AG09309 (cell line): ENCODE data around the gene DDX28.
"Not testable (repeated sequence)": the region's sequence is repeated elsewhere in the genome, so short reads cannot be mapped to it uniquely, and the experiment has no call there.

ENCODE experiments used
- DNase-seq: peaks from one replicate; pipeline ENCODE4 v3.0.0-alpha.2; 2010; ENCODE audit warnings: low read depth
- H3K4me3 ChIP-seq: 2 replicates; pipeline ENCODE4 v1.5.1; 2011; ENCODE audit warnings: mild to moderate bottlenecking, low read depth, low read length, moderate library complexity; ENCODE audit not compliant: control insufficient read depth
- TF ChIP-seq, protein P1 (sequence below): IDR thresholded peaks from 2 replicates; pipeline ENCODE4 v1.5.1; 2011; ENCODE audit warnings: mild to moderate bottlenecking, low read depth, low read length, inconsistent platforms; ENCODE audit not compliant: insufficient read depth, control insufficient read depth; ENCODE audit errors: missing control alignments

The DDX28 gene

DNA sequence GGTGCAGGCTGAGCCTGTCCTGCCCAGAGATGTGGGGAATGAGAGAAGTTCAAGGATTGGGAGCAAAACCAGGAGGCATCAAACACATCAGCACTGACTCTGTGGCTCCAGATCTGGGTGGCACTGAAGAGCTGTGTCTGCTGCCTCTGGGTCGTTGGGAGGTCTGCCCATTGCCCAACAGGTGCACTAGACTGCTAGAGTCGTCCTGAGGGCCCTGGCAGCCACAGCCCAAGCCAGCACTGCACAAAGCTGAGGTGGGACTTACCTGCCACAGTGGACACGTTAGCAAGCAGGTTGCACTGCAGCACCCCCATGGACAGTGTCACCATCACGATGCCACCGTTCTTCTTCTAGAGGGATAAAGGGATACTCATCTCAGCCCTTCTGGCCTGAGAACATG is 46.0 kb downstream of the DDX28 start:
- H3K4me3 ChIP-seq: no peak overlapping the region
- no peak for DNase-seq
- TF ChIP-seq, protein P1, sequence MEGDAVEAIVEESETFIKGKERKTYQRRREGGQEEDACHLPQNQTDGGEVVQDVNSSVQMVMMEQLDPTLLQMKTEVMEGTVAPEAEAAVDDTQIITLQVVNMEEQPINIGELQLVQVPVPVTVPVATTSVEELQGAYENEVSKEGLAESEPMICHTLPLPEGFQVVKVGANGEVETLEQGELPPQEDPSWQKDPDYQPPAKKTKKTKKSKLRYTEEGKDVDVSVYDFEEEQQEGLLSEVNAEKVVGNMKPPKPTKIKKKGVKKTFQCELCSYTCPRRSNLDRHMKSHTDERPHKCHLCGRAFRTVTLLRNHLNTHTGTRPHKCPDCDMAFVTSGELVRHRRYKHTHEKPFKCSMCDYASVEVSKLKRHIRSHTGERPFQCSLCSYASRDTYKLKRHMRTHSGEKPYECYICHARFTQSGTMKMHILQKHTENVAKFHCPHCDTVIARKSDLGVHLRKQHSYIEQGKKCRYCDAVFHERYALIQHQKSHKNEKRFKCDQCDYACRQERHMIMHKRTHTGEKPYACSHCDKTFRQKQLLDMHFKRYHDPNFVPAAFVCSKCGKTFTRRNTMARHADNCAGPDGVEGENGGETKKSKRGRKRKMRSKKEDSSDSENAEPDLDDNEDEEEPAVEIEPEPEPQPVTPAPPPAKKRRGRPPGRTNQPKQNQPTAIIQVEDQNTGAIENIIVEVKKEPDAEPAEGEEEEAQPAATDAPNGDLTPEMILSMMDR: no peak

DNA sequence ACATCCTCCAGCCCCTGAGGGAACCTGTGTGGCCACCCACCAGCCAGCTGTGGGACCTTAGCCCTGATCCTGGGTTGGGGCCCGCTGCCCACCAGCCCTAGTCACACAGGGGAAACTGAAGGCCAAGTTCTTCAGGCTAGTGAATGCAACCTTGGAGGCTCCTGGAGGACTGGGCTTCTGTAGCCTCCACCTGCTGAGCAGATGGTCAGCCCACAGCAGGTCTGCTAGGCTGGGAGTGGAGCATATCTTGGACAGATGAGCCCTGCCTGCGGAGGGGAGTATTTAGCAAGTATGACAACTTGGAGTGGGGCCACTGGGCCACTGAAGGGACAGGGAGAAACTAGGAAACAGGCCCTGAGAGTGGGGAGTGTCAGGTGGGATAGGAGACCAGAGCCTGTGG is 46.8 kb downstream of the DDX28 start:
- H3K4me3 ChIP-seq: no peak overlapping the region
- TF ChIP-seq, protein P1: no peak
- no peak for DNase-seq

DNA sequence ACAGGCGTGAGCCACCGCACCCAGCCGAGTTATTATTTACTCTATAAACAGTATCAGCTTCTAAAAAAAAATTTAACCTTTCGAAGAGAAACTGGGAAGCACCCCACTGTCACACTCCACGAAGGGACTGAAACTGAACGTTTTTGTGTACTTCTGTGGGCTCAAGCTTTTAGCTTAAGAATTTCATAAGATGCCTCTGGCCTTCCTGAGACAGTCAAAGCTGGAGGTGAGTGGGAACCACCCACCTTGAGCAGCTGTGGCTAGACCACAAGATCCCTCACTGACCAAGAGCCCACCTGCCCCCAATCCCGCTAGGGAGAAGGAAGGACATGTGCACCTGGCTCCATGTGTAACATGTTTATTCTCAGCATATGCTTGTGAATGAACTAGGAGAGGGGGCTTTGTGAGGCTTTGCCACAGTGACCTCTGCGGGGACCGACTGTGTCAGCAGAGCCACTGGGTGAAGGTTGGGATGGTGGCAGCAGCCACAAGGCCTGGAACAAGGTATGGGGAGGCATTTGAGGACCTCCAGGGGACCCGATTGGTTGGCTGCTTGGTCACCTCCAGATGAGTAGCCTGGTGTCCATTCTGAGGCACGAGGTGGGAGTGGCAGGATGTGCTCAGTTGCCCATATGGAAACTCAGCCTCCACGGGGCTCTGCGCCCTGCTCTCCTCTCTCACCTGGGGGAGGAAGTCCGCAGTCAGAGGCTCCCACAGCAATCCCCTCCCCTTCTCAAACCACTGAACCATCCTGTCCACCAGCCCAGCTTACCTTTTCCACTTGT is 47.5 kb downstream of the DDX28 start:
- DNase-seq: no peak
- TF ChIP-seq, protein P1: no peak

DNA sequence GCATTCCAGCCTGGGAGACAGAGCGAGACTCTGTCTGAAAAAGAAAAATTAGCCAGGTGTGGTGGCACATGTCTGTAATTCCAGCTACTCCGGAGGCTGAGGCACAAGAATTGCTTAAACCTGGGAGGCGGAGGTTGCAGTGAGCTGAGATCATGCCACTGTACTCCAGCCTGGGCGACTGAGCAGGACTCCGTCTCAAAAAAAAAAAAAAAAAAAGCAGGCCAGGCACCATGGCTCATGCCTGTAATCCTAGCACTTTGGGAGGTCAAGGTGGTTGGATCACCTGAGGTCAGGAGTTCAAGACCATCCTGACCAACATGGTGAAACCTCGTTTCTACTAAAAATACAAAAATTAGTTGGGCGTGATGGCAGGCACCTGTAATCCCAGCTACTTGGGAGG is 50.7 kb downstream of the DDX28 start:
- DNase-seq, H3K4me3 ChIP-seq: not testable (repeated sequence)

More for the DNA sequence above, 47.5 kb downstream of the DDX28 start:
- no peak overlapping the region for H3K4me3 ChIP-seq

DNA sequence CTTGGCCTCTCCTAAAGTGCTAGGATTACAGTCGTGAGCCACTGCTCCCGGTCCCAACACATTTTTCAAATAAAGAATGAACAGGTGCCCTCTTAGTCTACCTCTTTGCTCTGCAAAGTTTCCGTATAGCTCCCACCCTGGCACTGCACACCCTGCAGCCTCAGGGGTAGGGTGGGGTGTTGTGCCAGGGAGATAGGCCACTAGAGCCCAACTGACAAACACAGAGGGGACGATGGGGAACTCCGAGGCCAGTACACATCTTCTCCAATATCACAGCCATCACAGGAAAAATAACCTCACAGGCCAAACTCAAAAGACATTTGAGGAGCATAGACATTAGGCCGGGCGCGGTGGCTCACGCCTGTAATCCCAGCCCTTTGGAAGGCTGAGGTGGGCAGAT is 51.9 kb downstream of the DDX28 start:
- TF ChIP-seq, protein P1: no peak
- no peak for DNase-seq
- H3K4me3 ChIP-seq: no peak overlapping the region
